K562 (cell line): ENCODE measurements around the gene TLR2. TPM values are rescaled to one million over a fixed set of nuclear protein-coding genes. Genes with fewer than 3 reads are reported as not detected.

ENCODE experiments used
- ATAC-seq: fragments of 200-7000 bp; cut with Tn5 transposase; 3 replicates; pipeline ENCODE4 v1.9.1; 2020; ENCODE audit warnings: moderate library complexity
- BruUV-seq: library from RNA; stranded (reverse); fragments of 400-500 nt; replicated peaks from 2 replicates; lab custom pipeline; 2021; lab: Mats Ljungman, UMichigan
- CTCF ChIA-PET: fragments of 300-600 bp; formaldehyde crosslinking; extraction: SDS; loops from one replicate; lab custom pipeline; 2021; ENCODE audit warnings: low intra/inter-chr PET ratio; lab: Yijun Ruan, JAX
- POLR2A ChIA-PET: fragments of 300-600, 350-650 bp; sonication (Branson Sonifier 250); formaldehyde crosslinking; extraction: SDS; loops from one replicate; lab custom pipeline; 2021; ENCODE audit warnings: antibody characterized with exemption, inconsistent platforms; lab: Yijun Ruan, JAX
- DNase-seq, 4 experiments: peaks; one replicate each; pipeline versions ENCODE4 v3.0.0 to v3.0.0-alpha.2; 2011 to 2018; ENCODE audit warnings: low spot score in 3 of 4, mixed read lengths in 3 of 4; ENCODE audit errors: extremely low read depth in 1 of 4
- FAIRE-seq: peaks from 2 replicates; lab custom pipeline; 2011; peaks lifted over from hg19 to GRCh38; lab: Jason Lieb, UNC
- H2AFZ ChIP-seq: 2 replicates; pipeline ENCODE4 v1.6.0; 2011; ENCODE audit warnings: low read depth, low read length, control low read depth, inconsistent platforms
- H3K27ac ChIP-seq: fragments of 200-600 bp; 3 replicates; pipeline ENCODE4 v1.8.0; 2011; ENCODE audit warnings: low read depth, mild to moderate bottlenecking, control low read depth, inconsistent platforms, low read length, moderate library complexity, mixed read lengths; ENCODE audit errors: extremely low read depth
- H3K27me3 ChIP-seq, 2 experiments: fragments of 300-600 bp in 1 of 2; 2 replicates in 1 of 2; 3 replicates in 1 of 2; pipeline versions ENCODE4 v1.6.0 to v1.8.0; 2011; ENCODE audit warnings: inconsistent platforms in 2 of 2, low read length in 2 of 2, mild to moderate bottlenecking in 1 of 2, mixed read lengths in 1 of 2, moderate library complexity in 1 of 2; ENCODE audit not compliant: control insufficient read depth in 2 of 2, insufficient read depth in 2 of 2
- H3K36me3 ChIP-seq: fragments of 300-600 bp; 3 replicates; pipeline ENCODE4 v1.8.0; 2011; ENCODE audit warnings: mild to moderate bottlenecking, low read length, inconsistent platforms; ENCODE audit not compliant: control insufficient read depth, insufficient read depth
- H3K4me1 ChIP-seq, 2 experiments: fragments of 200-600 bp in 1 of 2; replicated peaks in 1 of 2; 2 replicates in 1 of 2; 3 replicates in 1 of 2; pipeline versions ENCODE4 v1.5.1 to v1.8.0; 2011; ENCODE audit warnings: inconsistent platforms in 2 of 2, low read length in 2 of 2, mild to moderate bottlenecking in 1 of 2, mixed read lengths in 1 of 2, moderate library complexity in 1 of 2; ENCODE audit not compliant: control insufficient read depth in 2 of 2, insufficient read depth in 2 of 2
- H3K4me2 ChIP-seq: 2 replicates; pipeline ENCODE4 v1.6.1; 2011; ENCODE audit warnings: low read length, control low read depth, inconsistent platforms, mixed read lengths; ENCODE audit not compliant: insufficient read depth
- H3K4me3 ChIP-seq: fragments of 200-600 bp; sonication (generic), shearing (Covaris generic); 2 replicates; pipeline ENCODE4 v1.5.1; 2016; ENCODE audit warnings: control low read depth, inconsistent platforms
- H3K79me2 ChIP-seq: fragments of 200-600 bp; 3 replicates; pipeline ENCODE4 v1.8.0; 2011; ENCODE audit warnings: low read length, inconsistent platforms; ENCODE audit not compliant: control insufficient read depth, insufficient read depth
- H3K9ac ChIP-seq, 2 experiments: 2 replicates each; pipeline versions ENCODE4 v1.6.0 to v1.6.1; 2011; ENCODE audit warnings: low read depth in 2 of 2, low read length in 2 of 2, control low read depth in 1 of 2, inconsistent platforms in 1 of 2, mild to moderate bottlenecking in 1 of 2, mixed read lengths in 1 of 2; ENCODE audit not compliant: insufficient read depth in 1 of 2
- H3K9me1 ChIP-seq: one replicate; pipeline ENCODE4 v1.6.0; 2011; ENCODE audit warnings: inconsistent platforms, mild to moderate bottlenecking, low read length, moderate library complexity; ENCODE audit not compliant: control insufficient read depth, insufficient read depth
- H3K9me3 ChIP-seq: replicated peaks from 2 replicates; pipeline ENCODE4 v1.5.1; 2011; ENCODE audit warnings: low read depth, low read length, inconsistent platforms; ENCODE audit not compliant: control insufficient read depth, insufficient read depth
- H4K20me1 ChIP-seq: replicated peaks from 2 replicates; pipeline ENCODE4 v1.6.1; 2011; ENCODE audit warnings: low read length, inconsistent platforms, mixed read lengths; ENCODE audit not compliant: control insufficient read depth, insufficient read depth
- ATF1 ChIP-seq, 2 experiments: fragments of 450-650 bp in 1 of 2; IDR thresholded peaks; 2 replicates each; pipeline ENCODE4 v1.6.1; 2016; ENCODE audit warnings: missing compliant biosample characterization in 1 of 2, missing genetic modification characterization in 1 of 2
- E4F1 ChIP-seq: fragments of 250-450 bp; sonication (Bioruptor Pico); IDR thresholded peaks from 2 replicates; pipeline ENCODE4 v1.5.0; 2021; ENCODE audit warnings: mild to moderate bottlenecking, borderline replicate concordance
- ERF ChIP-seq: fragments of 450-650 bp; formaldehyde crosslinking; IDR thresholded peaks from 2 replicates; pipeline ENCODE4 v1.4.0; 2020; ENCODE audit warnings: mild to moderate bottlenecking, mixed read lengths
- ESRRB ChIP-seq: fragments of 250-450 bp; sonication (Bioruptor Pico); IDR thresholded peaks from 2 replicates; pipeline ENCODE4 v1.5.0; 2020; ENCODE audit warnings: mild to moderate bottlenecking, moderate library complexity, borderline replicate concordance
- FOSL1 ChIP-seq: fragments of 200-800 bp; sonication (Bioruptor generic); conservative IDR thresholded peaks from 2 replicates; pipeline ENCODE4 v1.6.1; 2016; ENCODE audit warnings: missing genetic modification characterization, missing compliant biosample characterization
- ZNF316 ChIP-seq: fragments of 450-650 bp; IDR thresholded peaks from 2 replicates; pipeline ENCODE4 v1.6.1; 2016
- WGBS: fragments of 100-300 bp; shearing (Covaris generic); methylation state at CpG from one replicate; pipeline ENCODE4 v1.1.6; 2016; ENCODE audit warnings: low coverage, mixed read lengths; ENCODE audit not compliant: insufficient coverage; ENCODE audit errors: missing lambda C conversion rate; 5-methylcytosine and 5-hydroxymethylcytosine counted together
- in situ Hi-C: fragments of 300-500 bp; cut with MboI; formaldehyde crosslinking; loops from 4 replicates; pipeline ENCODE4 v1.15.0; 2018; ENCODE audit warnings: inconsistent platforms, mixed read lengths
- intact Hi-C: fragments of 100-400 bp; cut with micrococcal nuclease; formaldehyde crosslinking; loops from 2 replicates; pipeline ENCODE4 v1.14.2; 2022
- polyA plus RNA-seq, 8 experiments: library from polyadenylated mRNA; depleted of rRNA in 4 of 8; stranded (reverse) in 5 of 8; unstranded in 3 of 8; fragments of >200 nt; fragmentation: Nextera tagmentation in 2 of 8; fragmentation: Illumina TruSeq in 1 of 8; extraction: Ambion mirVana in 2 of 8; extraction: Trizol in 1 of 8; gene quantifications; 2 replicates each; pipeline versions ENCODE4 v1.2.1 to v1.2.3, GENCODE V29; 2011 to 2014; ENCODE audit warnings: inconsistent platforms in 1 of 8, missing spikeins in 1 of 8
- total RNA-seq, 7 experiments: library from RNA; depleted of rRNA in 6 of 7; stranded (reverse); fragments of >200 nt in 6 of 7; fragmentation: Illumina TruSeq in 2 of 7; extraction: Trizol in 2 of 7; gene quantifications; 2 replicates each; pipeline versions ENCODE4 v1.2.1 to v1.2.3, GENCODE V29; 2011 to 2021; ENCODE audit warnings: low replicate concordance in 1 of 7

Gene TLR2
- total and polyA plus RNA-seq, 9 of the 15 experiments (the other 6 are each of a cell fraction or from before 2014, with no cell fraction given), result 0.09 to 0.11 TPM; not detected in 7

- no peaks in the 10 kb centered on the region for H3K4me1 ChIP-seq
- no peaks in the 10 kb centered on the region for H4K20me1 ChIP-seq
- H3K4me3 ChIP-seq, result no peak overlapping the region
- H3K79me2 ChIP-seq, result no peaks in the 10 kb centered on the region
- ATAC-seq, result no peak
- CTCF ChIA-PET, result interaction anchor here (0.6 kb wide), 1 partner anchor 648 kb away, joined by 4 read pairs; no protein-coding TSS in a partner anchor
- H3K27ac ChIP-seq, result no peak overlapping the region
- no peaks in the 10 kb centered on the region for H3K36me3 ChIP-seq
- no peak overlapping the region for H3K9ac ChIP-seq
- FAIRE-seq, result no peak
- no peaks in the 10 kb centered on the region for H3K9me3 ChIP-seq
- intact Hi-C loops, result no loop called here
- no peaks in the 10 kb centered on the region for H3K9me1 ChIP-seq
- POLR2A ChIA-PET, result interaction anchor here (0.6 kb wide), 1 partner anchor 13 kb away, joined by 3 read pairs; no protein-coding TSS in a partner anchor
- BruUV-seq, result no TSS peak
- H3K27me3 ChIP-seq, result peaks cover 5 to 7% of the 10 kb centered on the region in 2 experiments; a peak in 3 of 5 replicates
- in situ Hi-C loops, result no loop called here
- DNase-seq, result no peak
- H2AFZ ChIP-seq, result no peak overlapping the region
- H3K4me2 ChIP-seq, result no peak overlapping the region
- 0 out of 2 replicates have a peak, but pooled peaks have one; percentile 17 for TF ChIP-seq ZNF316
- TF ChIP-seq ESRRB (CRISPR knock-in tag), result no peak
- no peak for TF ChIP-seq FOSL1 (tag)
- TF ChIP-seq ATF1 (CRISPR knock-in tag; IDR thresholded peaks at IDR 0.05), result no peak
- TF ChIP-seq ATF1 (tag; IDR thresholded peaks at IDR 0.05), result no peak
- TF ChIP-seq E4F1 (CRISPR knock-in tag), result no peak
- TF ChIP-seq ERF (CRISPR knock-in tag), result no peak
- WGBS, result 0% methylated on average over 2 of the region's 2 CpGs
Measured at GRCh38 chr4:153729895-153730294, 45.8 kb downstream of the TLR2 start.
